Thoracic aorta endothelial cell (primary cell): ENCODE data around the gene RNF207. TPM values are rescaled to one million over a fixed set of nuclear protein-coding genes. Genes with fewer than 3 reads are reported as not detected.

Experiments used
- total RNA-seq: library from RNA; depleted of rRNA; stranded (reverse); fragments of >200 nt; gene quantifications from 2 replicates; pipeline ENCODE4 v1.2.3, GENCODE V29; 2012

RNF207 gene, protein sequence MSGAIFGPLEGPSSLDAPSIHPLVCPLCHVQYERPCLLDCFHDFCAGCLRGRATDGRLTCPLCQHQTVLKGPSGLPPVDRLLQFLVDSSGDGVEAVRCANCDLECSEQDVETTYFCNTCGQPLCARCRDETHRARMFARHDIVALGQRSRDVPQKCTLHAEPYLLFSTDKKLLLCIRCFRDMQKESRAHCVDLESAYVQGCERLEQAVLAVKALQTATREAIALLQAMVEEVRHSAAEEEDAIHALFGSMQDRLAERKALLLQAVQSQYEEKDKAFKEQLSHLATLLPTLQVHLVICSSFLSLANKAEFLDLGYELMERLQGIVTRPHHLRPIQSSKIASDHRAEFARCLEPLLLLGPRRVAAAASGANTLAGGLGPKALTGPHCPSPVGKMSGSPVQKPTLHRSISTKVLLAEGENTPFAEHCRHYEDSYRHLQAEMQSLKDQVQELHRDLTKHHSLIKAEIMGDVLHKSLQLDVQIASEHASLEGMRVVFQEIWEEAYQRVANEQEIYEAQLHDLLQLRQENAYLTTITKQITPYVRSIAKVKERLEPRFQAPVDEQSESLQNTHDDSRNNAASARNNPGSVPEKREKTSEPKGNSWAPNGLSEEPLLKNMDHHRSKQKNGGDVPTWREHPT
- total RNA-seq, result 6.5 and 17.6 TPM in 2 replicates

DNA sequence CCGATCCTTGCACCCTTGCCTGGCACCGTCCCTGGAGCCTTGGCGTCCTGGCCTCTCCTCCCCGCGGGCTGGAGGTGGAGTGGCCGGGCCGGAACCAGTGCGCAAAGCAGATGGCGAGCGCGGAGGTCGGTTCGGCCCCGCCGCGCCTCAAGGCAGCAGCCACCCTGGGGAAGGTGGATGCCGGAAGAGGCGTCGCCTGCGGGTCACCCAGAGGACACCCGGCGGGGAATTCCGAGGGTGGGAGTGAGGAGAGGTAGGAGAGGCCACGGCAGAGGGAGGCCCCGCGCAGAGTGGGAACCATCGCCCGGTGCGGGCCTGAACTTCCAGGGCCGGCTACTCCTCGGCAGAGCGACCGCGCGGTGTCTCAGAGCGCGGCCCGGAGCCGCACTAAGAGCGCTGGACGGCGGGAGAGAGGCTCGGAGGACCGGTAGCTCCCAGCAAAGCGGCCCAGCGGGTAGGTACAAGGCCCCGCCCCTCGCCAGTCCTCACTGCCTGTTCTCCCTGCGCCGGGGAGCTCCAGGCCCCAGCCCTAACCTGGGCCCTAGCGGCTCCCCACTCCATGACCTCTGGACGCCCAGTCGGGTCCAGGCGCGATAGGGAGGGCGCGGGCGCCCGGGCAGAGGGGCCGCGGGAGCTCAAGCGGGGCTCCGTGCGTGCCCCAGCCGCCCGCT, at the start of gene RNF207:
RNF207 (plus strand) TSS at position 271 of the 671 bp plus-strand sequence. CDS start 417 bp downstream, outside the sequence.

DNA sequence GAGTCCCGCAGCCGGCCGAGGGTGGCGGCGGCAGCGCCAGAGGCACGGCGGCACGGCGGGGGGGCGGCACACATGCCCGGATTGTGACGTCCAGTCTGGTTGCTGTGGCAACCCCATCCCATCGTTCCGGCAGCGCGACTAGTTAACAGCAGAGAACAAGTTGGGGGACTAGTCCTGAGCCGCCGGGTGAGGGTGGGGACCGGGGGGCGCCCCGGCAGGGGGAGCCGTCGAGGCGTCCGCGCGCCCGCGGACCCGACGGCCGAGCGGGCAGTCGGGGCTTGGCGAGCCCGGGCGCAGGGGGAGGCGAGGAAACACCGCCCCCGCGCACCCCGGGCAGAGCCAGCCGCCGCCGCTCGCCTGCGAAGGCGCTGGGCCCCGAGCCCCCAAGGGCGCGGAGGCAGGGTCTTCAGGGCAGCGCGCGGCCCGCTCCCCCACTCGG, 25.6 kb upstream of the RNF207 start, which contains the start of gene CHD5:
CHD5 (minus strand) TSS at position 54 of the 439 bp plus-strand sequence. CDS start 298 bp downstream, outside the sequence.

DNA sequence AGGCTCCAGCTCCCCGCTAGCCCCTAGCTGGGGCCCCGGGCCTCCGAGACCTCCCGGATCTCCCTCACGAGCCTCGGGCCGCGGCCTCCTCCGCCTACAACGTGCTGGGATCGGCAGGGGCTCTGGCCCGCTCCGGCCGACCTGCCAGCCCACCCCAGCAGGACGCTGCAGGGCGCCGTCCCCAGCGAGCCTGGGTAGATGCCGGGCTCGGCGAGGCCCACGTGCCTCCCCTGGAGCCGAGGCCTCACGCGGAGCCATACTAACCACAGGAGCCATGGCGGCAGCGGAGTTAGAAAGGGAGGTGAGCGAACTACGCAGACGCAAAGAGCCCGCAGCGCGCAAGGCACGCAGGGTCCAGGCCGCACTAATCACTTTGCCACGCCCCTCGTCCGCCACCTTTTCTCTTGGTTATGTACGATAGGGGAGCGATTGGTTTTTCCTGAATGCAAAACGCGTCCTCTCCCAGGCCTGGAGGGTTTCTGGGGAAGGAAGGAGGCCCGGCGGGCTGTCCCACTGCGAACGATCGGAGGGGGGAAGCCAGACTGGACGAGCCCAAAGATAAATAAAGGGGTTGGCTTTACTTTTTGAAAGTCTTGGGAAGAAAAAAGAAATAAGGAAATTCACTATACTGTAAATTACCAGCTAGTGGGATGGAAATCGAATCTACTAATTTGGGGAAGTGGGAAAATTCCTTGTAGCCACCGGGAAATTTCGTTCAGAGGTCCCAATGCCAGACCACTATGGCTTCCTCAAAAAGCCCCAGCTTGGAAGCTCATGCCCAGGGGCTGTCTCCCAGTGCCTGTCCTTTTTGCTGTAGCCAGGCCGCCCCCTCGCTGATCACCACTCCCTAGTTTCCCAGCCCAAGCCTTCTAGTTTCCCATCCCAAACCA, 6.4 kb upstream of the RNF207 start, which contains the start of gene RPL22:
RPL22 (minus strand) TSS at position 298 of the 890 bp plus-strand sequence; CDS start at position 276, 22 bp downstream.

DNA sequence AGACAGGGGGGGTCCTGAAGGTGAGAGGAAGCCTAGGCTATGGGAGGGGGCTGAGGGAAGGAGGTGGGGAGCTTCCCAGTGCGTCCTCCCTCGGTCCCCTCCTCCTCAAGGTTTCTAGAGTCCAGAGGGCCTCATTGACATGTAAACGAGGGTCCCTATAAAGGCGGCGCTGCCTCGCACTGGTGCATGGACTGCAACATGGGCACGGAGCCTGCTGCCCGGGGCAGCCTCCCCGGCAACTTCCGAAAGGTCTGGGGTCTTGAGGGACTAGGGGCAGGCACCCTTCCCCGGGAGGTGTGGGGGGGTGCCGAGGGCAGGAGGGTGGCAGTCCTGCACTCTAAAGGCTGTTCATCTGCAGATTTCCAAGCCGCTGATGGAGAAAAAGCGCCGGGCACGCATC, 38.1 kb downstream of the RNF207 start, which contains the start of gene HES3:
HES3 (plus strand) TSS at position 187 of the 400 bp plus-strand sequence; CDS start at position 374, 187 bp downstream.

DNA sequence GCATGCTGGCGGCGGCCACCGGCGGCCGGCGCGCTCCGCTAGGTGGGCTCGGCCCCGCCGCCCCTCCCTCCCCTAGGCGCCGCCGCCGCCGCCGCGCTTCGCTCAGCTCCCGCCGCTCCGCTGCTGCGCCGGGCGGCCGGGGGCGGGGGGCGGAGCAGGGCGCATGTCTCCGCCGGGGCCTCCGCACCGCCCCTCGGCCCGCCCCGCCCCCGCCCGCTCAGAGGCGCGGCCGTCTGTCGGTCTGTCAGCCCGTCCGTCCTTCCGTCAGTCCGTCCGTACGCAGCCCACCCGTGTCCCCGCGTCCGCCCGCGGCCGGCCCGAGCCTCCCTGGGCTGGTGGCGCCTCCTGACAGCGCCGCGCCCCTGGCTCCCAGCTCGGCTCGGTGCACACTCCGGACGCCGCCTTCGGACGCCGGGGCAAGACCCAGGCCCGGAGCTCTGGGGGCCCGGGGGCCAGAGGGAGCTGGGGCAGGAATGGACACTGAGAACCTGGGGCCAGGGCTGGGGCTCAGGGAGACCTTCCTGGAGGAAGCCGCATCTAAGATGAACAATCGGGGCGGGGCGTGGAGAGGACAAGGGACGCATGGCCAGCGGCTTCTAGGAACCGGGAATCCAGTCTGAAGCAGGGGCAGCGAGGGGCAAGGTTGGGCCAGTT, 55.2 kb downstream of the RNF207 start, which contains the start of gene GPR153:
GPR153 (minus strand) TSS at position 138 of the 654 bp plus-strand sequence. CDS start 6,193 bp downstream, outside the sequence.

Other genes starting within 250 kb of the RNF207 start
- 5.1 and 7.4 TPM in 2 replicates for gene NPHP4, start 213.7 kb upstream of the RNF207 start, total RNA-seq
- 2.1 and 4.7 TPM in 2 replicates for gene KCNAB2, start 160.2 kb upstream of the RNF207 start, total RNA-seq
- gene CHD5, start 25.8 kb upstream of the RNF207 start, total RNA-seq, result under 0.01 and 0.07 TPM in 2 replicates
- 142 and 184 TPM in 2 replicates for gene RPL22, start 6.5 kb upstream of the RNF207 start, total RNA-seq
- 73.3 and 87.0 TPM in 2 replicates for gene ICMT, start 29.8 kb downstream of the RNF207 start, total RNA-seq
- not detected in 2 replicates for gene HES3, start 38.1 kb downstream of the RNF207 start, total RNA-seq
- gene GPR153, start 55.0 kb downstream of the RNF207 start, total RNA-seq, result 1.1 and 1.5 TPM in 2 replicates
- gene ACOT7, start 187.6 kb downstream of the RNF207 start, total RNA-seq, result 54.7 and 68.6 TPM in 2 replicates
- 32.6 and 40.6 TPM in 2 replicates for gene HES2, start 213.8 kb downstream of the RNF207 start, total RNA-seq
- 0.65 and 1.1 TPM in 2 replicates for gene ESPN, start 218.7 kb downstream of the RNF207 start, total RNA-seq